Transverse colon (tissue), 4 donors: ENCODE results near the gene MYRIP. TPM values are rescaled to one million over a fixed set of nuclear protein-coding genes. Genes with fewer than 3 reads are reported as not detected.

Experiments
- DNase-seq: peaks from one replicate; pipeline ENCODE4 v3.0.0-alpha.2; 2019
- H3K27ac ChIP-seq, 4 donors: fragments of 200-600 bp; sonication (generic); 2 replicates each; pipeline ENCODE4 v1.5.1; 2016 to 2018; ENCODE audit warnings: inconsistent platforms in 4 of 4
- H3K27me3 ChIP-seq: fragments of 200-600 bp; sonication (generic); 2 replicates; pipeline ENCODE4 v1.5.1; 2017; ENCODE audit warnings: inconsistent platforms
- H3K36me3 ChIP-seq, 4 donors: fragments of 200-600 bp; sonication (generic); 2 replicates each; pipeline ENCODE4 v1.5.1; 2017 to 2019; ENCODE audit warnings: inconsistent platforms in 4 of 4
- H3K4me1 ChIP-seq, 4 donors: fragments of 200-600 bp; sonication (generic); 2 replicates each; pipeline ENCODE4 v1.5.1; 2017 to 2020; ENCODE audit warnings: inconsistent platforms in 4 of 4
- H3K4me3 ChIP-seq, 4 donors: fragments of 200-600 bp; sonication (generic); 1 replicate in 1 of 4; 2 replicates in 3 of 4; pipeline versions ENCODE4 v1.5.1 to v1.6.1; 2017 to 2019; ENCODE audit warnings: inconsistent platforms in 4 of 4
- H3K9me3 ChIP-seq, 2 donors: fragments of 200-600 bp; sonication (generic); 2 replicates each; pipeline ENCODE4 v1.5.1; 2017 to 2019; ENCODE audit warnings: inconsistent platforms in 2 of 2
- EP300 ChIP-seq: sonication (generic); formaldehyde crosslinking; IDR thresholded peaks from one replicate; pipeline ENCODE4 v1.6.1; 2017; ENCODE audit warnings: antibody characterized with exemption, low read depth
- POLR2A ChIP-seq: fragments of 450-650 bp; IDR thresholded peaks from one replicate; pipeline ENCODE4 v1.6.1; 2016; ENCODE audit warnings: antibody characterized with exemption, mild to moderate bottlenecking, moderate library complexity
- POLR2AphosphoS5 ChIP-seq, 3 donors: sonication (generic); formaldehyde crosslinking; IDR thresholded peaks; one replicate each; pipeline ENCODE4 v1.6.1; 2016; ENCODE audit warnings: antibody characterized with exemption in 3 of 3
- WGBS, 2 donors: methylation state at CpG; one replicate each; pipeline ENCODE4 v1.1.5; 2018; ENCODE audit warnings: low coverage in 1 of 2; 5-methylcytosine and 5-hydroxymethylcytosine counted together
- in situ Hi-C, 4 donors: fragments of 200-750 bp; cut with MboI; loops; one replicate each; pipeline versions ENCODE4 v1.15.0 to v1.15.1; 2017; ENCODE audit warnings: low sequenced_read_pairs in 3 of 4, low pct_ligation_motif_present in 1 of 4, low pct_unique_long_range_greater_than_20kb in 1 of 4
- intact Hi-C: fragments of 100-400 bp; cut with DNase I; formaldehyde crosslinking; loops from one replicate; pipeline ENCODE4 v1.15.1; 2023; ENCODE audit warnings: low total_unique reads
- total RNA-seq, 4 donors: library from RNA; depleted of rRNA; stranded (reverse); fragments of >200 nt; gene quantifications; one replicate each; pipeline ENCODE4 v1.1.0, GENCODE V29; 2016
- TF ChIP-seq, protein P1 (sequence below), 5 experiments: fragments of 200-600 bp in 3 of 5; fragments of 450-650 bp in 2 of 5; sonication (generic) in 3 of 5; IDR thresholded peaks; 1 replicate in 2 of 5; 2 replicates in 3 of 5; pipeline ENCODE4 v1.5.1; 2016 to 2017; ENCODE audit warnings: antibody characterized with exemption in 5 of 5, inconsistent platforms in 3 of 5, mild to moderate bottlenecking in 2 of 5, moderate library complexity in 1 of 5

Gene MYRIP
- total RNA-seq, 4 donors from 2014 or later = 2.6 to 19.7 (median 5.4) TPM

DNA sequence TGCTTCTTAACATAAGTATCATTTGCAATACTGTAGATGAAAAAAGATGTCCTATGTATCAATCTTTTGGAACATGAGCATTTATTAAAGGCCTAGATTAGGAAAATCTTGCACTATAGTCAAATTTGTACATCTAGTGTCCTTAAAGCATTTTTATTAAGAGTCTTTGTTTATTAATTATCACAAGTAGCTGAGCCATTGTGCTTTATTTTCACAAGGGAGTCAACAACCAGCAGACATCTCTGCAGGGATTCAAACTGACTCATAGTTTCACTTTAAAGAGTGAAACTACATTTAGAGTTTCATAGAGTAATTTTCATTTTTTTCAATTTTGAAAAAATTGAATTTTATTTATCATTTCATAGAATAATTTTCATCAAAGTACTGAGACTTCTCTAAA is 405.6 kb downstream of the MYRIP start:
- intact Hi-C loops (no loop called here), in situ Hi-C loops (no loop called here)
- Histone ChIP-seq H3K4me3 (no peak overlapping the region), H3K9me3 (no peaks in the 10 kb centered on the region), H3K36me3 (no peaks in the 10 kb centered on the region), H3K27ac (no peak overlapping the region), H3K4me1 (no peaks in the 10 kb centered on the region), H3K27me3 (no peaks in the 10 kb centered on the region)
- no peak for DNase-seq
- TF ChIP-seq POLR2A = no peak
- TF ChIP-seq EP300 = no peak
- TF ChIP-seq, protein P1, sequence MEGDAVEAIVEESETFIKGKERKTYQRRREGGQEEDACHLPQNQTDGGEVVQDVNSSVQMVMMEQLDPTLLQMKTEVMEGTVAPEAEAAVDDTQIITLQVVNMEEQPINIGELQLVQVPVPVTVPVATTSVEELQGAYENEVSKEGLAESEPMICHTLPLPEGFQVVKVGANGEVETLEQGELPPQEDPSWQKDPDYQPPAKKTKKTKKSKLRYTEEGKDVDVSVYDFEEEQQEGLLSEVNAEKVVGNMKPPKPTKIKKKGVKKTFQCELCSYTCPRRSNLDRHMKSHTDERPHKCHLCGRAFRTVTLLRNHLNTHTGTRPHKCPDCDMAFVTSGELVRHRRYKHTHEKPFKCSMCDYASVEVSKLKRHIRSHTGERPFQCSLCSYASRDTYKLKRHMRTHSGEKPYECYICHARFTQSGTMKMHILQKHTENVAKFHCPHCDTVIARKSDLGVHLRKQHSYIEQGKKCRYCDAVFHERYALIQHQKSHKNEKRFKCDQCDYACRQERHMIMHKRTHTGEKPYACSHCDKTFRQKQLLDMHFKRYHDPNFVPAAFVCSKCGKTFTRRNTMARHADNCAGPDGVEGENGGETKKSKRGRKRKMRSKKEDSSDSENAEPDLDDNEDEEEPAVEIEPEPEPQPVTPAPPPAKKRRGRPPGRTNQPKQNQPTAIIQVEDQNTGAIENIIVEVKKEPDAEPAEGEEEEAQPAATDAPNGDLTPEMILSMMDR (IDR thresholded peaks at IDR 0.05) = no peak
- no peak for TF ChIP-seq POLR2AphosphoS5 (IDR thresholded peaks at IDR 0.05)

DNA sequence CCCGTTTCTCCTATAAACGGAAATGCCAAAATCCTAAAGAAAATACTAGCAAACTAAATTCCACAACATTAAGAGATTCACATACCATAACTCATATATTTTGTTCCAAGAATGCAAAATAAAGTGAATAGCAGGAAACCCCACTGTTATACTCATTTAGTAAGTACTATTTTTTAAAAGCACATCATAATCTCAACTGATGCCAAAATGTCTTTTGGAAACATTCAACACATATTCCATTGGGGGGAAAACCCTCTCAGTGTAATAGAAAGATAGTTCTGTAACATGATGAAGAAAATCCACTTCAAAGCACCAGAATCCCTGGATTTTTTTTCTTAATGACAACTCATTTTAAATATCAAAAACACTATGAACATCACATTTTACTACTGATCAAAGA is 407.1 kb downstream of the MYRIP start:
- no peak for TF ChIP-seq POLR2AphosphoS5 (IDR thresholded peaks at IDR 0.05)
- TF ChIP-seq POLR2A = no peak
- TF ChIP-seq EP300 = no peak
- TF ChIP-seq, protein P1 (IDR thresholded peaks at IDR 0.05) = no peak
- 83 to 100% methylated on average over 2 of the region's 2 CpGs for WGBS, 2 donors

DNA sequence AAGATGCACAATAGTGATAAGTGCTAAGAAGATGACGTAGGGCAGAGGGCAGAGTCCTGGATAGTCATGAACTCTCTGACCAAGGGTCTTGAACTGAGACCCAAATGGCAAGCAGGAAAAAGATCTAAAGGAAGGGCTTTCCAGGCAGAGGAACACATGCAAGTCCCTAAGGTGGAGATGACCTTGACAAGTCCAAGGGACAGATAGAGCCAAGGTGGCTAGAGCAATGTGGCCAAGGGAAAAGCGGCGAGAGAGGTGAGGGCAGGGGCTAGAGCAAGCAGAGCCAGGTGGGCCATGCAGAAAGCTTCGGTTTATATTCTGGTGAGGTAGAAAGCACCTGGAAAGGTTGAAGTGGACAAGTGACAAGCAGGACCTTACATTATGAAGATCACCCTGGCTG is 414.4 kb downstream of the MYRIP start:
- no peaks in the 10 kb centered on the region for H3K36me3 ChIP-seq
- no peaks in the 10 kb centered on the region for H3K4me1 ChIP-seq
- TF ChIP-seq POLR2A (no peak), EP300 (no peak), POLR2AphosphoS5 (IDR thresholded peaks at IDR 0.05) (no peak)
- TF ChIP-seq, protein P1 (IDR thresholded peaks at IDR 0.05) = no peak
- H3K27ac ChIP-seq = no peak overlapping the region
- 90 to 97% methylated on average over 4 of the region's 4 CpGs for WGBS, 2 donors
- in situ Hi-C loops = no loop called here
- intact Hi-C loops = no loop called here
- H3K9me3 ChIP-seq = no peaks in the 10 kb centered on the region
- no peaks in the 10 kb centered on the region for H3K27me3 ChIP-seq
- no peak for DNase-seq
- no peak overlapping the region for H3K4me3 ChIP-seq

More for the DNA sequence above, 407.1 kb downstream of the MYRIP start:
- Histone ChIP-seq H3K27me3 (no peaks in the 10 kb centered on the region), H3K36me3 (no peaks in the 10 kb centered on the region), H3K9me3 (no peaks in the 10 kb centered on the region), H3K4me1 (no peaks in the 10 kb centered on the region), H3K4me3 (no peak overlapping the region), H3K27ac (no peak overlapping the region)
- in situ Hi-C loops = no loop called here
- intact Hi-C loops = no loop called here
- no peak for DNase-seq

DNA sequence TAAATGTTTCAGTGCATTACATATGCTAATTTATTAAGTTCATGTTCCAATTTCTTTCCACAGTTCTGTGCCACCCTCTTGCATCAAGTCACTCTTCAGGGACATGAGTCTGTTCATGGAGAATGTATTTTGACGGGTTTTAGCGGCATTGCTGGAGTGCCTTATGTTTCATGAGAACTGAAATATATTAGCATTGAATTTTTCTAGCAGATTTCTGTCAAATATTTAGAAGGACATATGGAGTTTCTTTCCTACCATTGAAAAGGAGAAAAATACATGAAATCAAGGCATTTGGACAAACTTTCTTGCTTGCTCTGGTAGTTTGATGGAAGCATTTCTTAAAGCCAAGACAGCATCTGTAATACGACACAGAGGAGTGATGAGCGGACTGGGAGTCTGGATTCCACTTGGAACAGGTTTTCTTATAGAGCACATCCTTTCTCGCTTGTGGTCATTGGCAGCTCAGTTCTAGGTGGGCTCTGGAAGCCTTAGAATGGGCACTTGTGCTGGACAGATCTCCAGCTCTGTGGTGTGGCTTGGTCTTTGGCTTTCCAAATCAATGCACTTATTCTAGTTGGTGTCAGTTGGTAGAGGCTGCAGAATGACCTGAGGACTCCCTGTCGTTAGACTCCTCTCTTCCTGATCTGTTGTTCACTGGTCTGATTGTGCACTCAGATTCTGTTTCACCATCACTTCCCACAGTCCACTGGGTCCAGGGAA is 415.5 kb downstream of the MYRIP start:
- WGBS, 2 donors = 93 to 97% methylated on average over 6 of the region's 6 CpGs
- no peaks in the 10 kb centered on the region for H3K27me3 ChIP-seq
- in situ Hi-C loops = no loop called here

DNA sequence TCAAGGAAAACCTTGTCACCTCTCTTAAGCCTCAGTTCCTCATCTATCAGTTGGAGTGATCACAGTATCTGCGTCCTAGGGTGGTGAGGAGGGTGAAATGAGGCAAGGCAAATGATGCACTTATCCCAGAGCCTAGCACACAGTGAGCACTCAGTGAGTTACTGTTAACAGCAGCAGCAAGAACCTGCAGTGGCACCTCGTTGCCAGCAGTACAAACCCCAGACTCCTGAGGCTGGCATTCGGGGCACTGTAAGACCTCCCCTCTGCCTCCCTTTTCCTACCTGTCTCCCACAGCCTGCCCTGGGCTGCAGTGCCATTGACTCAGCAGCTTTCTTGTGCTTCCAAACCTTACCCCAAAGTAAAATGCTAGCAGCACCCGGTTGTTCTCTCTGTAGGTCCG is 417.2 kb downstream of the MYRIP start:
- in situ Hi-C loops (no loop called here), intact Hi-C loops (no loop called here)
- Histone ChIP-seq H3K36me3 (no peaks in the 10 kb centered on the region), H3K4me1 (peaks cover 0 to 3% (median 0%) of the 10 kb centered on the region in 4 donors), H3K9me3 (no peaks in the 10 kb centered on the region), H3K27ac (no peak overlapping the region), H3K27me3 (no peaks in the 10 kb centered on the region), H3K4me3 (no peak overlapping the region)
- 85 to 86% methylated on average over 2 to 5 of the region's 5 CpGs for WGBS, 2 donors
- TF ChIP-seq, protein P1 (IDR thresholded peaks at IDR 0.05) = no peak
- TF ChIP-seq POLR2AphosphoS5 (IDR thresholded peaks at IDR 0.05) (no peak), EP300 (no peak), POLR2A (no peak)
- DNase-seq = no peak

More for the DNA sequence above, 415.5 kb downstream of the MYRIP start:
- no peak overlapping the region for H3K4me3 ChIP-seq
- TF ChIP-seq POLR2A (no peak), POLR2AphosphoS5 (IDR thresholded peaks at IDR 0.05) (no peak)
- H3K9me3 ChIP-seq = no peaks in the 10 kb centered on the region
- intact Hi-C loops = no loop called here
- H3K27ac ChIP-seq = no peak overlapping the region
- no peak for DNase-seq
- H3K36me3 ChIP-seq = no peaks in the 10 kb centered on the region
- H3K4me1 ChIP-seq = no peaks in the 10 kb centered on the region
